SK-N-SH (cell line): ENCODE results near the gene MAP7D3. TPM values are rescaled to one million over a fixed set of nuclear protein-coding genes. Genes with fewer than 3 reads are reported as not detected.

Experiments
- CTCF ChIA-PET: fragments of 300-600, 350-600 bp; formaldehyde crosslinking; extraction: SDS; loops from one replicate; lab custom pipeline; 2021; lab: Yijun Ruan, JAX
- POLR2A ChIA-PET: fragments of 350-600 bp; sonication (Branson Sonifier 250); formaldehyde crosslinking; extraction: SDS; loops from one replicate; lab custom pipeline; 2020; ENCODE audit warnings: antibody characterized with exemption, inconsistent platforms; lab: Yijun Ruan, JAX
- DNase-seq: peaks from one replicate; pipeline ENCODE4 v3.0.0; 2012
- H2AFZ ChIP-seq: fragments of 200-600 bp; sonication (generic); 2 replicates; pipeline ENCODE4 v1.8.1; 2016; ENCODE audit warnings: antibody characterized with exemption, mild to moderate bottlenecking, low read depth
- H3F3A ChIP-seq: fragments of 200-600 bp; sonication (generic); replicated peaks from 2 replicates; pipeline ENCODE3; 2016; ENCODE audit warnings: antibody characterized with exemption, mild to moderate bottlenecking; ENCODE audit not compliant: insufficient read depth
- H3K27ac ChIP-seq, 2 experiments: fragments of 200-500 bp in 1 of 2; fragments of 200-600 bp in 1 of 2; sonication (Bioruptor generic) in 1 of 2; sonication (generic), shearing (Covaris generic) in 1 of 2; 2 replicates each; pipeline versions ENCODE4 v1.5.1 to v1.6.1; 2014 to 2016; ENCODE audit warnings: low read depth in 2 of 2, inconsistent platforms in 1 of 2, low read length in 1 of 2, mild to moderate bottlenecking in 1 of 2, mixed read lengths in 1 of 2
- H3K27me3 ChIP-seq: fragments of 200-600 bp; sonication (generic), shearing (Covaris generic); 2 replicates; pipeline ENCODE4 v1.6.1; 2016; ENCODE audit warnings: mixed run types; ENCODE audit not compliant: insufficient read depth
- H3K36me3 ChIP-seq, 2 experiments: fragments of 200-500 bp in 1 of 2; fragments of 200-600 bp in 1 of 2; sonication (Bioruptor generic) in 1 of 2; sonication (generic) in 1 of 2; replicated peaks in 1 of 2; 2 replicates each; pipeline versions ENCODE3 to v1.5.1; 2014 to 2016; ENCODE audit warnings: low read length in 1 of 2, mild to moderate bottlenecking in 1 of 2; ENCODE audit not compliant: insufficient read depth in 2 of 2, control insufficient read depth in 1 of 2
- H3K4me1 ChIP-seq, 2 experiments: fragments of 200-500 bp in 1 of 2; fragments of 200-600 bp in 1 of 2; sonication (Bioruptor generic) in 1 of 2; sonication (generic), shearing (Covaris generic) in 1 of 2; 2 replicates each; pipeline versions ENCODE4 v1.5.1 to v1.6.1; 2014 to 2016; ENCODE audit warnings: low read depth in 1 of 2, low read length in 1 of 2, mixed run types in 1 of 2; ENCODE audit not compliant: insufficient read depth in 2 of 2, control insufficient read depth in 1 of 2
- H3K4me2 ChIP-seq: fragments of 200-600 bp; sonication (generic), shearing (Covaris generic); 2 replicates; pipeline ENCODE4 v1.6.1; 2017; ENCODE audit warnings: mixed run types
- H3K4me3 ChIP-seq, 2 experiments: fragments of 200-500 bp in 1 of 2; fragments of 200-600 bp in 1 of 2; sonication (Bioruptor generic) in 1 of 2; sonication (generic), shearing (Covaris generic) in 1 of 2; 2 replicates each; pipeline versions ENCODE4 v1.5.1 to v1.8.1; 2014 to 2016; ENCODE audit warnings: low read depth in 2 of 2, inconsistent platforms in 1 of 2, low read length in 1 of 2, mild to moderate bottlenecking in 1 of 2, mixed read lengths in 1 of 2, moderate library complexity in 1 of 2
- H3K79me2 ChIP-seq: fragments of 200-600 bp; sonication (generic); 2 replicates; pipeline ENCODE4 v1.8.1; 2017; ENCODE audit warnings: mild to moderate bottlenecking; ENCODE audit not compliant: insufficient read depth
- H3K9ac ChIP-seq: fragments of 200-600 bp; sonication (generic); 2 replicates; pipeline ENCODE4 v1.6.1; 2017; ENCODE audit warnings: mixed run types
- H3K9me2 ChIP-seq: fragments of 200-600 bp; sonication (generic); 2 replicates; pipeline ENCODE4 v1.6.1; 2017; ENCODE audit warnings: mixed run types
- H3K9me3 ChIP-seq: fragments of 200-600 bp; sonication (generic); 2 replicates; pipeline ENCODE4 v1.6.1; 2017; ENCODE audit warnings: mixed run types, mild to moderate bottlenecking, moderate library complexity
- H4K20me1 ChIP-seq: fragments of 200-600 bp; sonication (generic); 2 replicates; pipeline ENCODE4 v1.6.1; 2017; ENCODE audit warnings: mild to moderate bottlenecking, mixed run types; ENCODE audit not compliant: insufficient read depth
- FOSL2 ChIP-seq: IDR thresholded peaks from 2 replicates; pipeline ENCODE4 v1.4.0; 2012; ENCODE audit warnings: low read depth, mild to moderate bottlenecking, moderate library complexity, borderline replicate concordance
- MEF2A ChIP-seq: IDR thresholded peaks from 2 replicates; pipeline ENCODE4 v1.4.0; 2012; ENCODE audit warnings: low read depth, borderline replicate concordance
- RFX5 ChIP-seq: IDR thresholded peaks from 2 replicates; pipeline ENCODE4 v1.6.1; 2012; ENCODE audit warnings: mild to moderate bottlenecking, improper control_type of control experiment, low read length
- TEAD4 ChIP-seq: IDR thresholded peaks from 2 replicates; pipeline ENCODE4 v1.4.0; 2012; ENCODE audit warnings: mild to moderate bottlenecking, borderline replicate concordance; ENCODE audit not compliant: insufficient read depth
- WGBS: methylation state at CpG from one replicate; pipeline ENCODE4 v1.1.6; 2017; ENCODE audit warnings: low lambda C conversion rate; 5-methylcytosine and 5-hydroxymethylcytosine counted together
- polyA plus RNA-seq, 3 experiments: library from polyadenylated mRNA; depleted of rRNA; stranded (reverse); fragments of >200 nt; gene quantifications; 2 replicates each; pipeline ENCODE4 v1.2.3, GENCODE V29; 2012
- TF ChIP-seq, protein P1 (sequence below): IDR thresholded peaks from 2 replicates; pipeline ENCODE4 v1.4.0; 2012; ENCODE audit warnings: low read depth, borderline replicate concordance
- TF ChIP-seq, protein P2 (sequence below): fragments of 200-600 bp; sonication (generic); IDR thresholded peaks from 2 replicates; pipeline ENCODE4 v1.6.1; 2017; ENCODE audit warnings: antibody characterized with exemption, mild to moderate bottlenecking, moderate library complexity
- TF ChIP-seq, protein P3 (sequence below): IDR thresholded peaks from 2 replicates; pipeline ENCODE4; 2012

Gene MAP7D3
- polyA plus RNA-seq, 1 of the 3 experiments (the other 2 are of a cell fraction) = 5.8 TPM

DNA sequence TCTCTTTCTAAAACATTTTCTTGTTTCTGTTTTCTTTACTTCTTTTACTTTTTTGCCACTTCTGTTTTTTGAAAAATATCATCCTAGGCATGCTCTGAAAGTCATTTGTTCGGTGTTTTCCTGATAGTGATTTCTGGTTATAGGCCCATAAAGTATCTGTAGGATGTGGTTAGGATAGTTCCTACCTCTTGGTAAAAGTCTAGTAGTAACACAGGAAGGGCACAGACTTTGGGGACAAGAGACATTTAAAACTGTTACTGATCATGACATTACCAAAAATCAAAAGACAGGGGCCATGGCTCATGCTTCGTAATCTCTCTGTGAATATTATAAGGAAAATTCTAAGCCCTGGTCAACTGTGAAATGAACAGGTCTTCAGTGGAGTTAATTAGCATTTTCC, 59.1 kb downstream of the MAP7D3 start (continued):
- TF ChIP-seq FOSL2 (no peak), RFX5 (no peak)
- TF ChIP-seq, protein P1, sequence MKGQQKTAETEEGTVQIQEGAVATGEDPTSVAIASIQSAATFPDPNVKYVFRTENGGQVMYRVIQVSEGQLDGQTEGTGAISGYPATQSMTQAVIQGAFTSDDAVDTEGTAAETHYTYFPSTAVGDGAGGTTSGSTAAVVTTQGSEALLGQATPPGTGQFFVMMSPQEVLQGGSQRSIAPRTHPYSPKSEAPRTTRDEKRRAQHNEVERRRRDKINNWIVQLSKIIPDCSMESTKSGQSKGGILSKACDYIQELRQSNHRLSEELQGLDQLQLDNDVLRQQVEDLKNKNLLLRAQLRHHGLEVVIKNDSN = no peak
- TF ChIP-seq, protein P2, sequence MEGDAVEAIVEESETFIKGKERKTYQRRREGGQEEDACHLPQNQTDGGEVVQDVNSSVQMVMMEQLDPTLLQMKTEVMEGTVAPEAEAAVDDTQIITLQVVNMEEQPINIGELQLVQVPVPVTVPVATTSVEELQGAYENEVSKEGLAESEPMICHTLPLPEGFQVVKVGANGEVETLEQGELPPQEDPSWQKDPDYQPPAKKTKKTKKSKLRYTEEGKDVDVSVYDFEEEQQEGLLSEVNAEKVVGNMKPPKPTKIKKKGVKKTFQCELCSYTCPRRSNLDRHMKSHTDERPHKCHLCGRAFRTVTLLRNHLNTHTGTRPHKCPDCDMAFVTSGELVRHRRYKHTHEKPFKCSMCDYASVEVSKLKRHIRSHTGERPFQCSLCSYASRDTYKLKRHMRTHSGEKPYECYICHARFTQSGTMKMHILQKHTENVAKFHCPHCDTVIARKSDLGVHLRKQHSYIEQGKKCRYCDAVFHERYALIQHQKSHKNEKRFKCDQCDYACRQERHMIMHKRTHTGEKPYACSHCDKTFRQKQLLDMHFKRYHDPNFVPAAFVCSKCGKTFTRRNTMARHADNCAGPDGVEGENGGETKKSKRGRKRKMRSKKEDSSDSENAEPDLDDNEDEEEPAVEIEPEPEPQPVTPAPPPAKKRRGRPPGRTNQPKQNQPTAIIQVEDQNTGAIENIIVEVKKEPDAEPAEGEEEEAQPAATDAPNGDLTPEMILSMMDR = no peak

DNA sequence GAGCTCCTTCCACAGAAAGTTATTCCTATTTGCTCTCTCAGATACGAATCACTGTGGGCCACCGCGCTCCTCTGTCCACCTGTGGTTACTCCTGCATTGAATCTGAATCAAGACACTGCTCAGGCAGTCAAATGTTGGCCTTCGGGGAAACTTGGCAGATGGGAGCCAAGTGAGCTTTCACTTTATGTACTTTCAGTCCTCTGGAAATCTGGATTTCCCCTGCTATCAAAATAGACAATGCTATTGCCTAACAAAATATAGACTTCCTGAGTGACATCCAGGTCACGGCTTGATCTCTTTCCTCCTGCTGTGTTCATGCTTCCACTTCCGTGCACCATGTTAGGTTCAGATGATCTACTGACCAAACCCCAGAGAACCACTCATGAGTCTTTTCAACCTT, 60.0 kb downstream of the MAP7D3 start:
- no peak overlapping the region for H2AFZ ChIP-seq
- no peaks in the 10 kb centered on the region for H3K9me3 ChIP-seq
- H3K4me3 ChIP-seq = no peak overlapping the region
- H3K27ac ChIP-seq = no peak overlapping the region
- H4K20me1 ChIP-seq = no peaks in the 10 kb centered on the region
- no peaks in the 10 kb centered on the region for H3K27me3 ChIP-seq
- H3K9ac ChIP-seq = no peak overlapping the region
- no peak for DNase-seq
- POLR2A ChIA-PET = no interaction called here
- no peaks in the 10 kb centered on the region for H3F3A ChIP-seq
- H3K9me2 ChIP-seq = no peaks in the 10 kb centered on the region
- H3K79me2 ChIP-seq = no peaks in the 10 kb centered on the region
- WGBS = 42% methylated on average over 5 of the region's 6 CpGs
- H3K4me2 ChIP-seq = no peak overlapping the region
- CTCF ChIA-PET = interaction anchor here (1.0 to 1.5 kb wide), 4 partner anchors 9 to 153 kb away, joined by 3 to 4 read pairs (median 3); no protein-coding TSS in a partner anchor
- no peaks in the 10 kb centered on the region for H3K36me3 ChIP-seq
- H3K4me1 ChIP-seq = peaks cover 0 to 2% of the 10 kb centered on the region in 2 experiments; a peak in 1 of 4 replicates
- no peak for TF ChIP-seq MEF2A

DNA sequence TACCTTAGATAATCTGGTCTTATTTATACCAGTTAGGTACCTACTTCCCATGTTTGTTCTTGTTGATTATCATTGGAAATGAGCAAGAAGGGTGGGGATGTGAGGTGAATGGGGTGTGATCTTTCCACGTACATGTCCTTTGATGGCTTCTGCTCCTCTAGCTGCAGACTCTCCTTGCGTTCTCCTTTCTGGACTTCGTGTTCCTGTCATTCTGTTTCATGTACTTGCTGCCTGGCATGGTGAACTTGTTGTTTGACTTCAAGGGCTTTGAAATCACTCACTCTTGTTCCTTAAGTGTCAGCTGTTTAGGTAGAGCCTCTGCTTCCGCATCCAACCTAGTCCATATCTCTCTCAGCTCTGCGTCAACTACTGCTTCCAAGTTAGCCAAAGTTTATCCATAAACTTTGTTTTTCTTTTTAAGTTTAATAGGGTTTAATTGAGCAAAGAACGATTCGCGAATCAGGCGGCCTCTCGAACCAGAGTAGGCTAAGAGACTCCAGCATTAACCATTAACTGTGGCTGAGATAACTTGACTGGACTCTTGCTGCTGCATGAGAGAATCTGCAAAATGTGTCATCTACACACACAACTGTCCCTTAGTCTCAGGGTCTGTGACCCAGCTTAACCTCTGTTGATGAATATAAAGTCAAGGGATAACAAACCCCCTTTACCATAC, 61.0 kb downstream of the MAP7D3 start:
- H3K9me3 ChIP-seq = no peaks in the 10 kb centered on the region
- H4K20me1 ChIP-seq = no peaks in the 10 kb centered on the region

More for the DNA sequence above, 61.0 kb downstream of the MAP7D3 start:
- peaks cover 2 to 4% of the 10 kb centered on the region in 2 experiments; a peak in 3 of 4 replicates for H3K4me1 ChIP-seq
- 50% methylated on average over 10 of the region's 10 CpGs for WGBS
- no peak for DNase-seq
- no peaks in the 10 kb centered on the region for H3K9me2 ChIP-seq
- no peaks in the 10 kb centered on the region for H3K36me3 ChIP-seq
- TF ChIP-seq, protein P3, sequence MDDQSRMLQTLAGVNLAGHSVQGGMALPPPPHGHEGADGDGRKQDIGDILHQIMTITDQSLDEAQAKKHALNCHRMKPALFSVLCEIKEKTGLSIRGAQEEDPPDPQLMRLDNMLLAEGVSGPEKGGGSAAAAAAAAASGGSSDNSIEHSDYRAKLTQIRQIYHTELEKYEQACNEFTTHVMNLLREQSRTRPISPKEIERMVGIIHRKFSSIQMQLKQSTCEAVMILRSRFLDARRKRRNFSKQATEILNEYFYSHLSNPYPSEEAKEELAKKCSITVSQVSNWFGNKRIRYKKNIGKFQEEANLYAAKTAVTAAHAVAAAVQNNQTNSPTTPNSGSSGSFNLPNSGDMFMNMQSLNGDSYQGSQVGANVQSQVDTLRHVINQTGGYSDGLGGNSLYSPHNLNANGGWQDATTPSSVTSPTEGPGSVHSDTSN = no peak
- no peak for TF ChIP-seq TEAD4
- no peak overlapping the region for H3K4me2 ChIP-seq
- no peaks in the 10 kb centered on the region for H3K79me2 ChIP-seq
- ChIA-PET POLR2A (no interaction called here), CTCF (interaction anchor here (1.0 to 1.5 kb wide), 2 partner anchors 27 to 152 kb away, joined by 3 to 4 read pairs; no protein-coding TSS in a partner anchor)
- H3K27ac ChIP-seq = no peak overlapping the region
- peaks cover 3% of the 10 kb centered on the region for H3F3A ChIP-seq
- H2AFZ ChIP-seq = no peak overlapping the region
- no peaks in the 10 kb centered on the region for H3K27me3 ChIP-seq
- no peak overlapping the region for H3K4me3 ChIP-seq
- H3K9ac ChIP-seq = no peak overlapping the region
